GM18520 (cell line): ENCODE results near the gene PITPNC1.
"Not testable (repeated sequence)": the region's sequence is repeated elsewhere in the genome, so short reads cannot be mapped to it uniquely, and the experiment has no call there.

Experiments
- ATAC-seq: cut with Tn5 transposase; IDR thresholded peaks from one replicate; pipeline ENCODE4 v1.9.1; 2021; ENCODE audit not compliant: unreplicated experiment

PITPNC1 gene

GRCh38 chr17:67452681-67453554, 75.8 kb downstream of the PITPNC1 start:
- no peak for ATAC-seq

- no peak for ATAC-seq
Observed at GRCh38 chr17:67456103-67456502, 79.0 kb downstream of the PITPNC1 start.

GRCh38 chr17:67456889-67457288, 79.8 kb downstream of the PITPNC1 start:
- no peak for ATAC-seq

- ATAC-seq, result no peak
Observed at GRCh38 chr17:67458203-67458602, 81.1 kb downstream of the PITPNC1 start.

GRCh38 chr17:67459985-67460384, 82.9 kb downstream of the PITPNC1 start:
- ATAC-seq, result no peak

GRCh38 chr17:67461228-67461780, 84.2 kb downstream of the PITPNC1 start:
- no peak for ATAC-seq

- ATAC-seq, result no peak
Observed at GRCh38 chr17:67461876-67462275, 84.8 kb downstream of the PITPNC1 start.

- no peak for ATAC-seq
Observed at GRCh38 chr17:67466251-67466796, 89.2 kb downstream of the PITPNC1 start.

- no peak for ATAC-seq
Observed at GRCh38 chr17:67467500-67468455, 90.7 kb downstream of the PITPNC1 start.

- ATAC-seq, result no peak
Observed at GRCh38 chr17:67469208-67469980, 92.3 kb downstream of the PITPNC1 start.

- ATAC-seq, result no peak
Observed at GRCh38 chr17:67470163-67470562, 93.1 kb downstream of the PITPNC1 start.

GRCh38 chr17:67471118-67471517, 94.0 kb downstream of the PITPNC1 start:
- ATAC-seq, result no peak

GRCh38 chr17:67472606-67473005, 95.5 kb downstream of the PITPNC1 start:
- ATAC-seq, result not testable (repeated sequence)

GRCh38 chr17:67474081-67474661, 97.1 kb downstream of the PITPNC1 start:
- ATAC-seq, result no peak

- no peak for ATAC-seq
Observed at GRCh38 chr17:67475161-67475937, 98.3 kb downstream of the PITPNC1 start.

- ATAC-seq, result no peak
Observed at GRCh38 chr17:67476787-67477335, 99.8 kb downstream of the PITPNC1 start.

GRCh38 chr17:67477687-67478086, 100.6 kb downstream of the PITPNC1 start:
- no peak for ATAC-seq

- ATAC-seq, result no peak
Observed at GRCh38 chr17:67478401-67479041, 101.4 kb downstream of the PITPNC1 start.
